Measurements from ENCODE around the gene ZSCAN32. TPM values are rescaled to one million over a fixed set of nuclear protein-coding genes. Genes with fewer than 3 reads are reported as not detected.
A peak's percentile ranks its signal among the peaks of the same experiment; 100 is the strongest.

Gene ZSCAN32
- total RNA-seq: 1 to 10 TPM; 6.1 to 7.7 TPM
- 1 to 10 TPM; 4.2 to 5.9 TPM for polyA plus RNA-seq

DNA sequence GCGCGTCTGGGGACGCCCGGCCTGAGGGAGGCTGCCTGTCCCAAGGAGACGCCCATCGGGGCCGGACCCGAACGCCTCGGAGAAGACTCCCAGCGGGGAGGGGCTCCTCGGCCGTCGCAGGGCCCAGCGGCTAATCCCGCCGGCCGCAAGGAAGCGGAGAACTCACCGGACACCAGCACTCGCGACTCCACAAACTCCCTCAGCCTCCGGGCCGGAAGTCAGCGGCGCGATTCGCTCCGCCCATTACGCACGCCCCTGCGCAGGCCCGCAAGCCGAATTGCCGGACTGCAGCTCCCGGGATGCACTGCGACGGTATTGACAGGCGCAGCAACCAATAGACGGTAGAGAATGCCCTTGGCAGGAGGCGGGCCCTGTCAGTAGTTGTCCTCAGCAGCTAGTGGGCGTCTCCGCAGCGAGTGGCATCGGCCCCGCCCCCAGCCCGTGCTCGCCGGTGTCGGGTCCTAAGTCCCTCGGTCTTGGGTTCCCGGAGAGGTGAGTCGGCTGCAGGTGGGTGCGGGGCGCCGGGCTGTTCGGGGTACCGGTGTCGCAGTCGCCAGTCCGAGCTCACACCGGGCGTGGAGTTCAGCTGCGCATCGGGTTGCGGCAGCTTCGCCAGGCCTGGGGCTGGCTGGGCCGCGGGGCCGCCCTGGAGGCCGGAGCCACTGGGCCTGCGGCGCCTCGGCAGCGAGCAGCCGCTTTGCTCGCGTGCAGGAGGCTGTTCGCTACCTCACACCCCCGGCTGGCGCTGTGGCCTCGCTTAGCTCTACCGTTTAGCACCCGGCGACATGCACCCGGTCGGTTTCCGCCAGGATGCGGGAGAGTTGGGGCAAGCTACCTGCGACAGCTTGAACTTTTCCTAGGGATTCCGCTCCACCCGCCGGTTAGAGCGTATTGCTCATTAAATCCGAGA lies at the start of gene ZSCAN32, which contains the start of gene ZNF174:
TSS of gene ZSCAN32 (minus strand) at position 226 of the 910 bp plus-strand sequence. CDS start 3,447 bp downstream, outside the sequence.
TSS of gene ZNF174 (plus strand) at position 437 of the 910 bp plus-strand sequence. CDS start 790 bp downstream, outside the sequence.
- H3K9ac ChIP-seq (ENCODE audit: low read depth in 1 of 2, low read length in 2 of 2): peak within 1 kb of the TSS; percentile 84 to 88
- TF ChIP-seq YY1 (IDR thresholded peaks at IDR 0.05): peak; percentile 81
- TF ChIP-seq NR2F2 (IDR thresholded peaks at IDR 0.05): no peak
- peak; percentile 63 to 73 for TF ChIP-seq RXRA (IDR thresholded peaks at IDR 0.05)
- TF ChIP-seq, protein P1, sequence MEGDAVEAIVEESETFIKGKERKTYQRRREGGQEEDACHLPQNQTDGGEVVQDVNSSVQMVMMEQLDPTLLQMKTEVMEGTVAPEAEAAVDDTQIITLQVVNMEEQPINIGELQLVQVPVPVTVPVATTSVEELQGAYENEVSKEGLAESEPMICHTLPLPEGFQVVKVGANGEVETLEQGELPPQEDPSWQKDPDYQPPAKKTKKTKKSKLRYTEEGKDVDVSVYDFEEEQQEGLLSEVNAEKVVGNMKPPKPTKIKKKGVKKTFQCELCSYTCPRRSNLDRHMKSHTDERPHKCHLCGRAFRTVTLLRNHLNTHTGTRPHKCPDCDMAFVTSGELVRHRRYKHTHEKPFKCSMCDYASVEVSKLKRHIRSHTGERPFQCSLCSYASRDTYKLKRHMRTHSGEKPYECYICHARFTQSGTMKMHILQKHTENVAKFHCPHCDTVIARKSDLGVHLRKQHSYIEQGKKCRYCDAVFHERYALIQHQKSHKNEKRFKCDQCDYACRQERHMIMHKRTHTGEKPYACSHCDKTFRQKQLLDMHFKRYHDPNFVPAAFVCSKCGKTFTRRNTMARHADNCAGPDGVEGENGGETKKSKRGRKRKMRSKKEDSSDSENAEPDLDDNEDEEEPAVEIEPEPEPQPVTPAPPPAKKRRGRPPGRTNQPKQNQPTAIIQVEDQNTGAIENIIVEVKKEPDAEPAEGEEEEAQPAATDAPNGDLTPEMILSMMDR (IDR thresholded peaks at IDR 0.05; ENCODE audit: low read depth, low read length, missing input control): peak; percentile 1
- TF ChIP-seq HNF4A (conservative IDR thresholded peaks at IDR 0.05): peak; percentile 82 to 85
- TF ChIP-seq, protein P2, sequence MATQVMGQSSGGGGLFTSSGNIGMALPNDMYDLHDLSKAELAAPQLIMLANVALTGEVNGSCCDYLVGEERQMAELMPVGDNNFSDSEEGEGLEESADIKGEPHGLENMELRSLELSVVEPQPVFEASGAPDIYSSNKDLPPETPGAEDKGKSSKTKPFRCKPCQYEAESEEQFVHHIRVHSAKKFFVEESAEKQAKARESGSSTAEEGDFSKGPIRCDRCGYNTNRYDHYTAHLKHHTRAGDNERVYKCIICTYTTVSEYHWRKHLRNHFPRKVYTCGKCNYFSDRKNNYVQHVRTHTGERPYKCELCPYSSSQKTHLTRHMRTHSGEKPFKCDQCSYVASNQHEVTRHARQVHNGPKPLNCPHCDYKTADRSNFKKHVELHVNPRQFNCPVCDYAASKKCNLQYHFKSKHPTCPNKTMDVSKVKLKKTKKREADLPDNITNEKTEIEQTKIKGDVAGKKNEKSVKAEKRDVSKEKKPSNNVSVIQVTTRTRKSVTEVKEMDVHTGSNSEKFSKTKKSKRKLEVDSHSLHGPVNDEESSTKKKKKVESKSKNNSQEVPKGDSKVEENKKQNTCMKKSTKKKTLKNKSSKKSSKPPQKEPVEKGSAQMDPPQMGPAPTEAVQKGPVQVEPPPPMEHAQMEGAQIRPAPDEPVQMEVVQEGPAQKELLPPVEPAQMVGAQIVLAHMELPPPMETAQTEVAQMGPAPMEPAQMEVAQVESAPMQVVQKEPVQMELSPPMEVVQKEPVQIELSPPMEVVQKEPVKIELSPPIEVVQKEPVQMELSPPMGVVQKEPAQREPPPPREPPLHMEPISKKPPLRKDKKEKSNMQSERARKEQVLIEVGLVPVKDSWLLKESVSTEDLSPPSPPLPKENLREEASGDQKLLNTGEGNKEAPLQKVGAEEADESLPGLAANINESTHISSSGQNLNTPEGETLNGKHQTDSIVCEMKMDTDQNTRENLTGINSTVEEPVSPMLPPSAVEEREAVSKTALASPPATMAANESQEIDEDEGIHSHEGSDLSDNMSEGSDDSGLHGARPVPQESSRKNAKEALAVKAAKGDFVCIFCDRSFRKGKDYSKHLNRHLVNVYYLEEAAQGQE (IDR thresholded peaks at IDR 0.05): no peak
- TF ChIP-seq, protein P3, sequence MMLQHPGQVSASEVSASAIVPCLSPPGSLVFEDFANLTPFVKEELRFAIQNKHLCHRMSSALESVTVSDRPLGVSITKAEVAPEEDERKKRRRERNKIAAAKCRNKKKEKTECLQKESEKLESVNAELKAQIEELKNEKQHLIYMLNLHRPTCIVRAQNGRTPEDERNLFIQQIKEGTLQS (IDR thresholded peaks at IDR 0.05): no peak
- peak; percentile 37 for TF ChIP-seq FOXA1 (IDR thresholded peaks at IDR 0.05)
- TF ChIP-seq, protein P4, sequence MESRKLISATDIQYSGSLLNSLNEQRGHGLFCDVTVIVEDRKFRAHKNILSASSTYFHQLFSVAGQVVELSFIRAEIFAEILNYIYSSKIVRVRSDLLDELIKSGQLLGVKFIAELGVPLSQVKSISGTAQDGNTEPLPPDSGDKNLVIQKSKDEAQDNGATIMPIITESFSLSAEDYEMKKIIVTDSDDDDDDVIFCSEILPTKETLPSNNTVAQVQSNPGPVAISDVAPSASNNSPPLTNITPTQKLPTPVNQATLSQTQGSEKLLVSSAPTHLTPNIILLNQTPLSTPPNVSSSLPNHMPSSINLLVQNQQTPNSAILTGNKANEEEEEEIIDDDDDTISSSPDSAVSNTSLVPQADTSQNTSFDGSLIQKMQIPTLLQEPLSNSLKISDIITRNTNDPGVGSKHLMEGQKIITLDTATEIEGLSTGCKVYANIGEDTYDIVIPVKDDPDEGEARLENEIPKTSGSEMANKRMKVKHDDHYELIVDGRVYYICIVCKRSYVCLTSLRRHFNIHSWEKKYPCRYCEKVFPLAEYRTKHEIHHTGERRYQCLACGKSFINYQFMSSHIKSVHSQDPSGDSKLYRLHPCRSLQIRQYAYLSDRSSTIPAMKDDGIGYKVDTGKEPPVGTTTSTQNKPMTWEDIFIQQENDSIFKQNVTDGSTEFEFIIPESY (IDR thresholded peaks at IDR 0.05): peak; percentile 91
- TF ChIP-seq JUND (IDR thresholded peaks at IDR 0.05): peak in 1 of 2 donors; percentile 21
- TF ChIP-seq FOXA2 (IDR thresholded peaks at IDR 0.05): peak; percentile 57
- TF ChIP-seq GABPA (IDR thresholded peaks at IDR 0.05 in 1 of 2, conservative IDR thresholded peaks at IDR 0.05 in 1 of 2): peak; percentile 59 to 92
- TF ChIP-seq RAD21 (IDR thresholded peaks at IDR 0.05): peak; percentile 42 to 51
- TF ChIP-seq EGR1 (IDR thresholded peaks at IDR 0.05; ENCODE audit: low read depth in 2 of 2): peak; percentile 43 to 55
- TF ChIP-seq HNF4G (IDR thresholded peaks at IDR 0.05): peak; percentile 77
- TF ChIP-seq TAF1 (conservative IDR thresholded peaks at IDR 0.05): no peak
- TF ChIP-seq, protein P5, sequence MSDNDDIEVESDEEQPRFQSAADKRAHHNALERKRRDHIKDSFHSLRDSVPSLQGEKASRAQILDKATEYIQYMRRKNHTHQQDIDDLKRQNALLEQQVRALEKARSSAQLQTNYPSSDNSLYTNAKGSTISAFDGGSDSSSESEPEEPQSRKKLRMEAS (IDR thresholded peaks at IDR 0.05): peak; percentile 78
- peak; percentile 95 for TF ChIP-seq SP1 (IDR thresholded peaks at IDR 0.05)
- peaks cover 15 to 44% (median 35%) of the 10 kb centered on the region in 4 donors for H3K9me3 ChIP-seq (ENCODE audit: control insufficient read depth in 4 of 4, low read length in 3 of 4)
- H3K36me3 ChIP-seq (ENCODE audit: control insufficient read depth in 4 of 4, insufficient read depth in 3 of 4, low read depth in 1 of 4, low read length in 3 of 4): peaks cover 14 to 45% (median 43%) of the 10 kb centered on the region in 4 donors
- DNase-seq (ENCODE audit: low spot score): peak; percentile 99
- peak within 1 kb of the TSS; percentile 88 to 94 for H3K27ac ChIP-seq (ENCODE audit: low read depth in 1 of 2, low read length in 2 of 2)
- no peaks in the 10 kb centered on the region for H3K27me3 ChIP-seq (ENCODE audit: control insufficient read depth in 4 of 4, insufficient read depth in 4 of 4, low read length in 3 of 4)
- peaks cover 2 to 13% (median 8%) of the 10 kb centered on the region in 4 donors for H3K4me1 ChIP-seq (ENCODE audit: control insufficient read depth in 4 of 4, insufficient read depth in 4 of 4, low read length in 3 of 4)
- H3K4me3 ChIP-seq (ENCODE audit: low read depth in 1 of 3, low read length in 3 of 3): peak within 1 kb of the TSS; percentile 79 to 95 (median 95)
- WGBS: under 1% methylated on average over 95 of the region's 95 CpGs
